K562 (cell line): ENCODE measurements around the gene PRKAR1B. TPM values are rescaled to one million over a fixed set of nuclear protein-coding genes. Genes with fewer than 3 reads are reported as not detected.

Experiments
- ATAC-seq: fragments of 200-7000 bp; cut with Tn5 transposase; 3 replicates; pipeline ENCODE4 v1.9.1; 2020; ENCODE audit warnings: moderate library complexity
- BruUV-seq: library from RNA; stranded (reverse); fragments of 400-500 nt; replicated peaks from 2 replicates; lab custom pipeline; 2021; lab: Mats Ljungman, UMichigan
- CTCF ChIA-PET: fragments of 300-600 bp; formaldehyde crosslinking; extraction: SDS; loops from one replicate; lab custom pipeline; 2021; ENCODE audit warnings: low intra/inter-chr PET ratio; lab: Yijun Ruan, JAX
- POLR2A ChIA-PET: fragments of 300-600, 350-650 bp; sonication (Branson Sonifier 250); formaldehyde crosslinking; extraction: SDS; loops from one replicate; lab custom pipeline; 2021; ENCODE audit warnings: antibody characterized with exemption, inconsistent platforms; lab: Yijun Ruan, JAX
- DNase-seq, 4 experiments: peaks; one replicate each; pipeline versions ENCODE4 v3.0.0 to v3.0.0-alpha.2; 2011 to 2018; ENCODE audit warnings: low spot score in 3 of 4, mixed read lengths in 3 of 4; ENCODE audit errors: extremely low read depth in 1 of 4
- FAIRE-seq: peaks from 2 replicates; lab custom pipeline; 2011; peaks lifted over from hg19 to GRCh38; lab: Jason Lieb, UNC
- H2AFZ ChIP-seq: 2 replicates; pipeline ENCODE4 v1.6.0; 2011; ENCODE audit warnings: low read depth, low read length, control low read depth, inconsistent platforms
- H3K27ac ChIP-seq: fragments of 200-600 bp; 3 replicates; pipeline ENCODE4 v1.8.0; 2011; ENCODE audit warnings: low read depth, mild to moderate bottlenecking, control low read depth, inconsistent platforms, low read length, moderate library complexity, mixed read lengths; ENCODE audit errors: extremely low read depth
- H3K27me3 ChIP-seq, 2 experiments: fragments of 300-600 bp in 1 of 2; 2 replicates in 1 of 2; 3 replicates in 1 of 2; pipeline versions ENCODE4 v1.6.0 to v1.8.0; 2011; ENCODE audit warnings: inconsistent platforms in 2 of 2, low read length in 2 of 2, mild to moderate bottlenecking in 1 of 2, mixed read lengths in 1 of 2, moderate library complexity in 1 of 2; ENCODE audit not compliant: control insufficient read depth in 2 of 2, insufficient read depth in 2 of 2
- H3K36me3 ChIP-seq: fragments of 300-600 bp; 3 replicates; pipeline ENCODE4 v1.8.0; 2011; ENCODE audit warnings: mild to moderate bottlenecking, low read length, inconsistent platforms; ENCODE audit not compliant: control insufficient read depth, insufficient read depth
- H3K4me1 ChIP-seq, 2 experiments: fragments of 200-600 bp in 1 of 2; replicated peaks in 1 of 2; 2 replicates in 1 of 2; 3 replicates in 1 of 2; pipeline versions ENCODE4 v1.5.1 to v1.8.0; 2011; ENCODE audit warnings: inconsistent platforms in 2 of 2, low read length in 2 of 2, mild to moderate bottlenecking in 1 of 2, mixed read lengths in 1 of 2, moderate library complexity in 1 of 2; ENCODE audit not compliant: control insufficient read depth in 2 of 2, insufficient read depth in 2 of 2
- H3K4me2 ChIP-seq: 2 replicates; pipeline ENCODE4 v1.6.1; 2011; ENCODE audit warnings: low read length, control low read depth, inconsistent platforms, mixed read lengths; ENCODE audit not compliant: insufficient read depth
- H3K4me3 ChIP-seq: fragments of 200-600 bp; sonication (generic), shearing (Covaris generic); 2 replicates; pipeline ENCODE4 v1.5.1; 2016; ENCODE audit warnings: control low read depth, inconsistent platforms
- H3K79me2 ChIP-seq: fragments of 200-600 bp; 3 replicates; pipeline ENCODE4 v1.8.0; 2011; ENCODE audit warnings: low read length, inconsistent platforms; ENCODE audit not compliant: control insufficient read depth, insufficient read depth
- H3K9ac ChIP-seq, 2 experiments: 2 replicates each; pipeline versions ENCODE4 v1.6.0 to v1.6.1; 2011; ENCODE audit warnings: low read depth in 2 of 2, low read length in 2 of 2, control low read depth in 1 of 2, inconsistent platforms in 1 of 2, mild to moderate bottlenecking in 1 of 2, mixed read lengths in 1 of 2; ENCODE audit not compliant: insufficient read depth in 1 of 2
- H3K9me1 ChIP-seq: one replicate; pipeline ENCODE4 v1.6.0; 2011; ENCODE audit warnings: inconsistent platforms, mild to moderate bottlenecking, low read length, moderate library complexity; ENCODE audit not compliant: control insufficient read depth, insufficient read depth
- H3K9me3 ChIP-seq: replicated peaks from 2 replicates; pipeline ENCODE4 v1.5.1; 2011; ENCODE audit warnings: low read depth, low read length, inconsistent platforms; ENCODE audit not compliant: control insufficient read depth, insufficient read depth
- H4K20me1 ChIP-seq: replicated peaks from 2 replicates; pipeline ENCODE4 v1.6.1; 2011; ENCODE audit warnings: low read length, inconsistent platforms, mixed read lengths; ENCODE audit not compliant: control insufficient read depth, insufficient read depth
- ATF2 ChIP-seq: sonication (generic); formaldehyde crosslinking; IDR thresholded peaks from 2 replicates; pipeline ENCODE4 v1.8.1; 2022; ENCODE audit warnings: missing genetic modification reagents
- BRCA1 ChIP-seq, 2 experiments: fragments of 450-650 bp in 1 of 2; sonication (generic) in 1 of 2; formaldehyde crosslinking in 1 of 2; IDR thresholded peaks; 2 replicates each; pipeline versions ENCODE4 v1.5.0 to v1.6.1; 2017 to 2020; ENCODE audit warnings: mild to moderate bottlenecking in 1 of 2, missing genetic modification reagents in 1 of 2
- CBFA2T3 ChIP-seq: fragments of 450-650 bp; IDR thresholded peaks from 2 replicates; pipeline ENCODE4 v1.6.1; 2017
- CEBPG ChIP-seq, 3 experiments: fragments of 200-800 bp in 1 of 3; sonication (Bioruptor generic) in 1 of 3; sonication (generic) in 1 of 3; formaldehyde crosslinking in 1 of 3; IDR thresholded peaks in 2 of 3; conservative IDR thresholded peaks in 1 of 3; 2 replicates each; pipeline versions ENCODE4 v1.6.1 to v1.8.0; 2016 to 2022; ENCODE audit warnings: missing compliant biosample characterization in 2 of 3, missing genetic modification characterization in 2 of 3, mild to moderate bottlenecking in 1 of 3, missing genetic modification reagents in 1 of 3
- ESRRB ChIP-seq: fragments of 250-450 bp; sonication (Bioruptor Pico); IDR thresholded peaks from 2 replicates; pipeline ENCODE4 v1.5.0; 2020; ENCODE audit warnings: mild to moderate bottlenecking, moderate library complexity, borderline replicate concordance
- GATA2 ChIP-seq: sonication (generic); formaldehyde crosslinking; IDR thresholded peaks from 2 replicates; pipeline ENCODE4 v1.4.0; 2020; ENCODE audit warnings: mild to moderate bottlenecking, missing genetic modification reagents
- HSF4 ChIP-seq: fragments of 250-450 bp; sonication (Bioruptor Pico); IDR thresholded peaks from 2 replicates; pipeline ENCODE4 v2.1.2; 2022; ENCODE audit warnings: mild to moderate bottlenecking, moderate library complexity, borderline replicate concordance
- KDM5B ChIP-seq: fragments of 200-600 bp; sonication (generic); IDR thresholded peaks from 2 replicates; pipeline ENCODE4 v1.6.1; 2012; ENCODE audit warnings: low read depth, mild to moderate bottlenecking, moderate library complexity, low read length, control low read depth, inconsistent platforms; ENCODE audit not compliant: insufficient replicate concordance
- NELFE ChIP-seq: IDR thresholded peaks from 2 replicates; pipeline ENCODE4 v1.6.1; 2011; ENCODE audit warnings: mild to moderate bottlenecking; ENCODE audit not compliant: insufficient read depth, insufficient read length
- SETDB1 ChIP-seq: IDR thresholded peaks from one replicate; pipeline ENCODE4 v1.6.1; 2012; ENCODE audit warnings: low read length, control low read depth, inconsistent platforms
- TOE1 ChIP-seq, 2 experiments: fragments of 450-650 bp in 1 of 2; sonication (generic) in 1 of 2; formaldehyde crosslinking in 1 of 2; IDR thresholded peaks; 2 replicates each; pipeline versions ENCODE4 v1.7.1 to v1.8.0; 2016 to 2022; ENCODE audit warnings: borderline replicate concordance in 2 of 2, mild to moderate bottlenecking in 2 of 2, antibody characterized with exemption in 1 of 2, inconsistent platforms in 1 of 2, low read depth in 1 of 2, missing genetic modification reagents in 1 of 2, moderate library complexity in 1 of 2
- ZNF165 ChIP-seq: fragments of 250-450 bp; sonication (Bioruptor Pico); IDR thresholded peaks from 2 replicates; pipeline ENCODE4 v1.4.0; 2020; ENCODE audit warnings: borderline replicate concordance
- ZNF445 ChIP-seq: fragments of 250-450 bp; sonication (Bioruptor Pico); IDR thresholded peaks from 2 replicates; pipeline ENCODE4 v1.4.0; 2020; ENCODE audit warnings: low read depth, mild to moderate bottlenecking, moderate library complexity
- WGBS: fragments of 100-300 bp; shearing (Covaris generic); methylation state at CpG from one replicate; pipeline ENCODE4 v1.1.6; 2016; ENCODE audit warnings: low coverage, mixed read lengths; ENCODE audit not compliant: insufficient coverage; ENCODE audit errors: missing lambda C conversion rate; 5-methylcytosine and 5-hydroxymethylcytosine counted together
- in situ Hi-C: fragments of 300-500 bp; cut with MboI; formaldehyde crosslinking; loops from 4 replicates; pipeline ENCODE4 v1.15.0; 2018; ENCODE audit warnings: inconsistent platforms, mixed read lengths
- intact Hi-C: fragments of 100-400 bp; cut with micrococcal nuclease; formaldehyde crosslinking; loops from 2 replicates; pipeline ENCODE4 v1.14.2; 2022
- polyA plus RNA-seq, 8 experiments: library from polyadenylated mRNA; depleted of rRNA in 4 of 8; stranded (reverse) in 5 of 8; unstranded in 3 of 8; fragments of >200 nt; fragmentation: Nextera tagmentation in 2 of 8; fragmentation: Illumina TruSeq in 1 of 8; extraction: Ambion mirVana in 2 of 8; extraction: Trizol in 1 of 8; gene quantifications; 2 replicates each; pipeline versions ENCODE4 v1.2.1 to v1.2.3, GENCODE V29; 2011 to 2014; ENCODE audit warnings: inconsistent platforms in 1 of 8, missing spikeins in 1 of 8
- total RNA-seq, 7 experiments: library from RNA; depleted of rRNA in 6 of 7; stranded (reverse); fragments of >200 nt in 6 of 7; fragmentation: Illumina TruSeq in 2 of 7; extraction: Trizol in 2 of 7; gene quantifications; 2 replicates each; pipeline versions ENCODE4 v1.2.1 to v1.2.3, GENCODE V29; 2011 to 2021; ENCODE audit warnings: low replicate concordance in 1 of 7
- TF ChIP-seq, protein P1 (sequence below): fragments of 200-800 bp; sonication (Bioruptor generic); IDR thresholded peaks from 2 replicates; pipeline ENCODE4 v1.6.1; 2016; ENCODE audit warnings: missing genetic modification characterization, missing compliant biosample characterization

Gene PRKAR1B
- total and polyA plus RNA-seq, 9 of the 15 experiments (the other 6 are each of a cell fraction or from before 2014, with no cell fraction given) = 0.99 to 30.5 (median 12.7) TPM

GRCh38 chr7:676246-676971 is 50.7 kb downstream of the PRKAR1B start:
- intact Hi-C loops = no loop called here
- FAIRE-seq = no peak
- Histone ChIP-seq H3K4me1 (no peaks in the 10 kb centered on the region), H3K9me3 (peaks cover 15% of the 10 kb centered on the region), H3K36me3 (peaks cover 39% of the 10 kb centered on the region; the same call in 2 of the 3 replicates), H3K79me2 (no peaks in the 10 kb centered on the region), H3K9ac (no peak overlapping the region), H3K27me3 (no peaks in the 10 kb centered on the region), H4K20me1 (no peaks in the 10 kb centered on the region), H3K27ac (no peak overlapping the region), H2AFZ (no peak overlapping the region), H3K4me2 (no peak overlapping the region), H3K4me3 (no peak overlapping the region), H3K9me1 (no peaks in the 10 kb centered on the region)
- BruUV-seq = no TSS peak
- 98% methylated on average over 36 of the region's 40 CpGs for WGBS
- no peak for DNase-seq
- ChIA-PET POLR2A (no interaction called here), CTCF (no interaction called here)
- in situ Hi-C loops = no loop called here
- no peak for ATAC-seq
- TF ChIP-seq ESRRB (CRISPR knock-in tag) (no peak), GATA2 (CRISPR knock-in tag) (no peak), NELFE (no peak), ZNF165 (no peak), CEBPG (CRISPR knock-in tag; IDR thresholded peaks at IDR 0.05) (no peak), CEBPG (tag; conservative IDR thresholded peaks at IDR 0.05 in 1 of 2, IDR thresholded peaks at IDR 0.05 in 1 of 2) (no peak), HSF4 (CRISPR knock-in tag) (no peak), ATF2 (no peak), BRCA1 (IDR thresholded peaks at IDR 0.05) (no peak), BRCA1 (CRISPR knock-in tag; IDR thresholded peaks at IDR 0.05) (no peak), ZNF445 (CRISPR knock-in tag) (no peak), TOE1 (IDR thresholded peaks at IDR 0.05; ENCODE audit: borderline replicate concordance) (no peak), TOE1 (CRISPR knock-in tag; IDR thresholded peaks at IDR 0.05; ENCODE audit: borderline replicate concordance, low read depth) (no peak), CBFA2T3 (no peak), SETDB1 (no peak), KDM5B (no peak)
- TF ChIP-seq, protein P1, sequence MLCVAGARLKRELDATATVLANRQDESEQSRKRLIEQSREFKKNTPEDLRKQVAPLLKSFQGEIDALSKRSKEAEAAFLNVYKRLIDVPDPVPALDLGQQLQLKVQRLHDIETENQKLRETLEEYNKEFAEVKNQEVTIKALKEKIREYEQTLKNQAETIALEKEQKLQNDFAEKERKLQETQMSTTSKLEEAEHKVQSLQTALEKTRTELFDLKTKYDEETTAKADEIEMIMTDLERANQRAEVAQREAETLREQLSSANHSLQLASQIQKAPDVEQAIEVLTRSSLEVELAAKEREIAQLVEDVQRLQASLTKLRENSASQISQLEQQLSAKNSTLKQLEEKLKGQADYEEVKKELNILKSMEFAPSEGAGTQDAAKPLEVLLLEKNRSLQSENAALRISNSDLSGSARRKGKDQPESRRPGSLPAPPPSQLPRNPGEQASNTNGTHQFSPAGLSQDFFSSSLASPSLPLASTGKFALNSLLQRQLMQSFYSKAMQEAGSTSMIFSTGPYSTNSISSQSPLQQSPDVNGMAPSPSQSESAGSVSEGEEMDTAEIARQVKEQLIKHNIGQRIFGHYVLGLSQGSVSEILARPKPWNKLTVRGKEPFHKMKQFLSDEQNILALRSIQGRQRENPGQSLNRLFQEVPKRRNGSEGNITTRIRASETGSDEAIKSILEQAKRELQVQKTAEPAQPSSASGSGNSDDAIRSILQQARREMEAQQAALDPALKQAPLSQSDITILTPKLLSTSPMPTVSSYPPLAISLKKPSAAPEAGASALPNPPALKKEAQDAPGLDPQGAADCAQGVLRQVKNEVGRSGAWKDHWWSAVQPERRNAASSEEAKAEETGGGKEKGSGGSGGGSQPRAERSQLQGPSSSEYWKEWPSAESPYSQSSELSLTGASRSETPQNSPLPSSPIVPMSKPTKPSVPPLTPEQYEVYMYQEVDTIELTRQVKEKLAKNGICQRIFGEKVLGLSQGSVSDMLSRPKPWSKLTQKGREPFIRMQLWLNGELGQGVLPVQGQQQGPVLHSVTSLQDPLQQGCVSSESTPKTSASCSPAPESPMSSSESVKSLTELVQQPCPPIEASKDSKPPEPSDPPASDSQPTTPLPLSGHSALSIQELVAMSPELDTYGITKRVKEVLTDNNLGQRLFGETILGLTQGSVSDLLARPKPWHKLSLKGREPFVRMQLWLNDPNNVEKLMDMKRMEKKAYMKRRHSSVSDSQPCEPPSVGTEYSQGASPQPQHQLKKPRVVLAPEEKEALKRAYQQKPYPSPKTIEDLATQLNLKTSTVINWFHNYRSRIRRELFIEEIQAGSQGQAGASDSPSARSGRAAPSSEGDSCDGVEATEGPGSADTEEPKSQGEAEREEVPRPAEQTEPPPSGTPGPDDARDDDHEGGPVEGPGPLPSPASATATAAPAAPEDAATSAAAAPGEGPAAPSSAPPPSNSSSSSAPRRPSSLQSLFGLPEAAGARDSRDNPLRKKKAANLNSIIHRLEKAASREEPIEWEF (CRISPR knock-in tag) = no peak
